Hematopoietic multipotent progenitor cell treated with erythropoietin and hydrocortisone succinate and interleukin-3 and kit ligand, for 4 days (in vitro differentiated cells): ENCODE results near the gene PYGO2.
A peak's percentile ranks its signal among the peaks of the same experiment; 100 is the strongest.
"Not testable (repeated sequence)": the region's sequence is repeated elsewhere in the genome, so short reads cannot be mapped to it uniquely, and the experiment has no call there.

Experiments used
- DNase-seq: peaks from one replicate; pipeline ENCODE4 v3.0.0-alpha.2; 2015

Gene PYGO2

DNA sequence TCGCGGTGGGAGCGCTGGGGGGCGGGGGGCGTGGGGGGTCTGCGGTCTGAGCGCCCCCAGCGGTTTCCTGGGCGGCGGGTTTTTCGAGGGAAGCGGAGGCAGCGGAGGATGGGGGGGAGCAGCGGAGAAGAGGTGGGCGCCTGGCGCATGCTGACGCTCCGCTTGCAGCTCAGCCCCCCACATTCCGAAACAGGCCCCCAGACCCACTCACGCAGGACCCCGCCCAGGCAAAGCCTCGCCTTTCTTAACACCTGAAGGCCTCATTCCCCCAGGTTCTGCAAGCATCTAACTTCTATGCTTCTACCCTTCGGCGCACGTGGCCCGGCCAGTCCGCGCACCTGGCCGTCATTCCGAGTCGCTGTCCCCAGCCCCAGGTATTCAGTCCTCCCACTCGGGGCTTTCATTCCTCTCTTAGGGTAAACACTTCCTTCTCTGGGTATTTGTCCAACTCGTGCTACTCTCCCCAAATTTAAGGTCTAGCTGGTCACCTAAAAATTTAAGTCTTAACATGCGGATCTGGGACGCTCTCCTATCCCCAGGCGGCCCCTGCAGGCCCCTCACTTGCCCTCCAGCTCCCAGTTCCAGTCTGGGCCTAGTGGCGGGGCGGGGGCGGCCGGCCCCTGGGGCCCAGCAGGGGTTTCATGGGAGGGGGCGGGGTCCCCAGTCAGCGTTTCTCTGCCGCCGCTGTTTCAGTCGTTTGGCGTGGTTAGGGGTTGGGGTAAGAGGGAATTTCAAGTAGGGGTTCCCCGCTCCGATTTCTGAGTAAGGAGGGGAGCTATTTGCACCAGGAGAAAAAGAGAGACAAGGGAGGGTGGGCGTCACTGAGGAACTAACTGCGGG lies 38.2 kb upstream of the PYGO2 start:
- DNase-seq, result peak; percentile 61

DNA sequence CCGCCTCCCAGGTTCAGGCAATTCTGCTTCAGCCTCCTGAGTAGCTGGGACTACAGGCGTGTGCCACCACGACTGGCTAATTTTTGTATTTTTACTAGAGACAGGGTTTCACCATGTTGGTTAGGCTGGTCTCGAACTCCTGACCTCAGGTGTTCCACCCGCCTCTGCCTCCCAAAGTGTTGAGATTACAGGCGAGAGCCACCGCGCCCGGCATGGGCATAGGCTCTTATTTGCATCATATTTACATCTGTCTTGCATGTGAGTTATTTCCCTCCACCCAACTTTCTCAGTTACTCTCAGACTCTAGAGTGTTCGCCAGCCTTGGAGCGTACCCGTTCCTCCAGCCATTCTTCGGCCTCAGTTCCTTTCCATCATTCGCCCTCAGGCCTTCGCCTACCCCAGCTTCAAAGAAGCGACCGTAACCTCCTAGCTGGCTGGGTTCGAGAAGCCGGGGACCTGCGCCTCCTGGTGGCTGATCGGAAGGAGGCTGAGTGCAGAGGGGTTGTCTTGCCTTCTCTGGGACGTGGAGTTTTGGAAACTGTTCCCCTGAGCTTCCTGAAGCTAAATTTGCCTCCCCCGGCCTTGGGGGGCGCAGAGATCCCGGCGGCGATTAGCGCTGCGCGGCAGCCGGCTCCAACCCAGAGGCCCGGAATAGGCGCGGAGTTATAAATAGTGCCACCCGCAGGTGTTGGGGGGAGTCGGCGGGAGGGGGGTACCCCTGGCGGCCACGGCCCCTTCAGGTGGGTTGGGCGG lies 37.4 kb upstream of the PYGO2 start:
- DNase-seq, result peak; percentile 92

DNA sequence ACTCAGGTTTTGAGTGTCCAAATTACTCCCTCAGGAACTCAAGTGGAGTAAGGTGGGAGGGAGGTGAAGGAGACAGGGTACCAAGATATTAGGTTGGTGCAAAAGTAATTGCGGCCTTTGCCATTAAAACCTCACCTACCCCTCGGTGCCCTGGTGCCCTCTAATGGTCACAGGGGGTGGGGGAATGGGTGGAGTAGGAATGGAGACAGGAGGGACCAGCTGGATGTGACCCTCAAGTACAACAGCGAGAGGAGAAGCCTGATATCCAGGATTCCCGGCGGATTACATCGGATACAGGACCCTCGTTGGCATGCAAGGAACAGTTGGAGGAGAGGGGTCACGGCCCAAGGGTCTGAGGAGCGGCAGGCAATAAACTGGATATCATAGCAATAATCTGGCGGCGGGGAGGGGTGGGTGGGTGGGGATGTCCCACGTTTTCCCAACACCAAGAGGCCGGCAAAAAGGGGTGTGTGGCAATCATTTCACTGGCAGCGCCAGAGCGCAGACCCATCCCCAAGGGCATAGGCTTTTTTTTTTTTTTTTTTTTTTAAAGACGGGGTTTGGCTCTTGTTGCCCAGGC lies 36.7 kb upstream of the PYGO2 start:
- peak; percentile 65 for DNase-seq

DNA sequence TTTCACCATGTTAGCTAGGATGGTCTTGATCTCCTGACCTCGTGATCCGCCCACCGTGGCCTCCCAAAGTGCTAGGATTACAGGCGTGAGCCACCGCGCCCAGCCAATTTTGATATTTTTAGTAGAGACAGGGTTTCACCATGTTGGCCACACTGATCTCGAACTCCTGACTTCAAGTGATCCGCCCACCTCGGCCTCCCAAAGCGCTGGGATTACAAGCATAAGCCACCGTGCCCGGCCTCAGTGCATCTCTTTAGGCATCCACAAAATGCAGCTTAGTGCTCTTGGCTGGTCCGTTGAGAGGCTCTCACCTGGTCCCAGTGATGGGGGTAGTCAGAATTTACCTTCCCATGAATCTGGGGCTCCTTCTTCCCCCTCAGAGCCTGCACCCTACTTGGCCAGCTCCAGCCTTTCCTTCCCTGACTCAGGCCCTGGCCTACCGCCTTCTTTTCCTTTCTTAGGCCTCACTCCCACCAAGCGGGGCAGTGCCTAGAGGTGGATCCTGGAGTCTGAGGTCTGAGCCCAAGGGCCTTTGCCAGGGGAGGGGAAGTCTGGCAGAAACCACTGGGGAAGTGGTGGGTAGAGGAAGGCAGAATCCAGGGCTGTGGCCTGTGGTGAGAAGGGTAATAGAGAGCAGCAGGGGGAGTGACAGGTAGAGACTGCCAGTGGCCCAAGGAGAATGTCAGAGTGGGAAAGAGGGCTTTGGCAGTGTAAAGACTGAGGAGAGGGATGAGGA lies 35.6 kb upstream of the PYGO2 start:
- DNase-seq, result peak; percentile 61

DNA sequence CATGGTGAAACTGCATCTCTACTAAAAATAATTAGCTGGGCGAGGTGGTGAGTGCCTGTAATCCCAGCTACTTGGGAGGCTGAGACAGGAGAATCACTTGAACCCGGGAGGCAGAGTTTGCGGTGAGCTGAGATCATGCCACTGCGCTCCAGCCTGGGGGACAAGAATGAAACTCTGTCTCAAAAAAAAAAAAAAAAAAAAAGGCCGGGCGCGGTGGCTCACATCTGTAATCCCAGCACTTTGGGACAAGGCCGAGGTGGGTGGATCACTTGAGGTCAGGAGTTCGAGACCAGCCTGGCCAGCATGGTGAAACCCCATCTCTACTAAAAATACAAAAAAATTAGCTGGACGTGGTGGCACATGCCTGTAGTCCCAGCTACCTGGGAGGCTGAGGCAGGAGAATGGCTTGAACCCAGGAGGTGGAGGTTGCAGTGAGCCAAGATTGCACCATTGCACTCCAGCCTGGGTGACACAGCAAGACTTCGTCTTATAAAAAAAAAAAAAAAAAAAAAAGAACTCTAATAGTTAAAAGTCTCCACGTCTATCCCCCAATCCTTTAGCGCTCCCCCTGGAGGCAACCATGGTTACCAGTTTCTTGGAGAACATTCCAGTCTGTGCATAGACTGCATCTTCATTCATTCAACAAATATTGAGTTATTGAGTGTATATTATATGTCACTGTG lies 33.9 kb upstream of the PYGO2 start:
- peak; percentile 83 for DNase-seq

DNA sequence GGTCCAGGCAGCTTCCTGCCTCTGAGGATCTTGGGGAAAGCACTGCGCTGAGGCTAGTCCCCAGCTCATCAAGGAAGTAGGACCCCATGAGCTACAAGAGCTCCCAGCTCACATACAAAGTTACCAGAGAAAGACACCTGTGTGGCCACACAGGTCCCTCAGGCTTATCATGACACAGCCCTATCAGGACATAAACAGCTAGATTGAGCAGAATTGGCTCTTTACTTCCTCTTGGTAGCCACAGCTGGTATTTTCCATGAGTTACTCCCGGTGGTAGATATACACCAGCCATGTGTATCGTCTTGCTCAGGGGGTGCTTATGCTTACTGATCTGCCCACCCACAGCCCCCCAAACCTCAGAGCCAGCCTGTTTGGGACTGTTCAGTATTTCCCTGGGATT lies 33.0 kb upstream of the PYGO2 start:
- peak; percentile 52 for DNase-seq

DNA sequence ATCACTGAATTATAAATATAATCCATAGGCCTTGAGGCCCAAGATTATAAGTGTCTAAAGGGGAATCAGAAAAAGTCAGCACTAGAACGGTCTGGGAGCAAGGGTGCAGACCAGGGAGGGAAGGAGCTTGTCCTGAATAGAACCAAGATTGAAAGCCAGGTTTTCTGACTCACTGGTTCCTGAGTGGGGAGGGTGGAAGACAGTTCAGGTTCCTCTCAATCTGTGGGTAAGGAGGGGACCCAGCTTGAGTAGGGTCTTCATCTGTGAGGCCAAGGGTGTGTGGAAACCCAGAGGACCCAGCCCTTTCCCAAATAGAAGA lies 32.6 kb upstream of the PYGO2 start:
- DNase-seq, result no peak

DNA sequence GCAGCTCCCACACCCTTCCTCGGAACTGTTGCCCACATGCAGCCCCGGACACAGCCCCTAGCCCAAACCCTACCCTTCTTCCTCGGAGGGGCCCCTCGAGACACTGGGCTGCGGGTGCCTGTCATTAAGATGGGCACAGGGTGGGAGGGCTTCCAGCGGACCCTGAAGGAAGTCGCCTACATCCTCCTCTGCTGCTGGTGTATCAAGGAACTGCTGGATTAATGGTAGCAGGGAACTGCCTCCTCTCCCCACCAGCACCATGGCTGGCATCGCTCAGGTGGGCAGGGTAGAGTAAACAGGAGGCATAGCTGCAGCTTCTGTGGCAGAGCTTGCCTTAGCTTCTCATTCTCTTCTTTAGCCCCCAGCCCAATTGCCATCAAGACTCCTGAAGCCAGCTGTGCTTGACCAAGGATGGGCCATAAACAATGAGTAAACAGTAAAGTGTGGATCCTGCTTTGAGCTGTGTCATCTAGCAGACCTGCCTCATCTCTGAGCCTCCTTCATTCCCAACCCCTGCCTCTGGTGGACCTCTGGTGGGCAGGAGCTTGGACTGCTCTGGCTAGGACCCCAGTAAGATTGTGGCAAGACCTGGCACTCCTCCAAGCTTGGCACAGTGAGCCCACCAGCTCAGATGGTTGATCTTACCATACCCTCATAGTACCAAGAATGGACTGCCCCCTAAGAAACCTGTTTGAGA lies 32.1 kb upstream of the PYGO2 start, which contains the start of gene LENEP:
Gene LENEP (plus strand): TSS at position 15 of the 697 bp plus-strand sequence. CDS start 22 bp downstream, at position 37.
- no peak for DNase-seq

DNA sequence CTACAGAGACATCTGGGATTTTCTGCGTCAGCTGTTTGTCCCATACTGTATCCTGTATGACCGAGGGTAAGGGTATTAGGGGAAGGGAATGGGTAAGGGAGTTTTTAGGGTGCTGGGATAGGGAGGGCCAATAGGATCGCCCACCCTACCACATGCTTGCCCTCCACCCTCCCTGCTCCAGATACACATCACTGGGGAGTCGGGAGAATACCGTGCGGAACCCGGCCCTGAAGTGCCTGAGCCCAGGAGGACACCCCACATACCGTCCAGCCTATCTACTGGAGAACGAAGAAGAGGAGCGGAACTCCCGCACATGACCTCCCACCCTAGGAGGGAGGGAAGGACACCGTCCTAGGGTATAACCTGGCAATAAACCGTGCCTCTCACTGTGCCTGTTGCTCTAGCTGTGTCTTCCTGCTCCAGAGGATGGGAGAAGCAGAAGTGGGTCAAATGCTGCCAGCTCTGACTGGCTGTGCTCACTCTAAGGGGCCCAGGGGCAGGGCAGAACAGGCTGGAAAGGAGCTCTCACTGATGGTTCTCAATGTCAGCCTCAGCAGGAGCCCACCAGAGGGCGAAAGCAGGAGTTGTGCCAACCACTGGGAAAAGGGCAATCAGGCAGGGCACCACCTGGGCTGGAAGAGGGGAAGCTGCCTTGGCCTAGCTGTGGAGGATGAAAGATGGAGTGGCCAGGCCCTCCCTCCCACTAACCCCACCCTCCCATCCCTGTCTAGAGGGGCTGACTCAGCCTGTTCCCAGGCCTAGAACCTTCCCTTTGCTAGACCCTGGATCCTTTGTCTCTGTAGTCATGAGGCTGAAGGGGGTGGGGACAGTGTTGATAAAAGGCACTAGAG lies 31.4 kb upstream of the PYGO2 start:
- DNase-seq, result peak; percentile 64

DNA sequence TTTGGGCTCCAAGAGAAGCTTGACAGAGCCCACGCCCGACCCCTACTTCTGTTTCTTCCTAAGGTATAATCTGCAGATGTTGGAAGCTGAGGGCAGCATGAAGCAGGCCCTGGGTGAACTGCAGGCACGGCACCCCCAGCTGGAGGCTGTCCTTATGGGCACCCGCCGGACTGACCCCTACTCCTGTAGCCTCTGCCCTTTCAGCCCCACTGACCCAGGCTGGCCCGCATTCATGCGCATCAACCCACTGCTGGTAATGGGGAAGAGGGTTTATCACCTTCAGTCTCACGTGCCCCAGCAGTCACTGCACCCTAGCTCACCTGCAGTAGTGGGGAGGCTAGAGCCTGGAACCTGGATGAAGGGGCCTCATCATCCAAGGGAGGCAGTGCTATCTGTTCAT lies 28.7 kb upstream of the PYGO2 start:
- DNase-seq, result no peak

DNA sequence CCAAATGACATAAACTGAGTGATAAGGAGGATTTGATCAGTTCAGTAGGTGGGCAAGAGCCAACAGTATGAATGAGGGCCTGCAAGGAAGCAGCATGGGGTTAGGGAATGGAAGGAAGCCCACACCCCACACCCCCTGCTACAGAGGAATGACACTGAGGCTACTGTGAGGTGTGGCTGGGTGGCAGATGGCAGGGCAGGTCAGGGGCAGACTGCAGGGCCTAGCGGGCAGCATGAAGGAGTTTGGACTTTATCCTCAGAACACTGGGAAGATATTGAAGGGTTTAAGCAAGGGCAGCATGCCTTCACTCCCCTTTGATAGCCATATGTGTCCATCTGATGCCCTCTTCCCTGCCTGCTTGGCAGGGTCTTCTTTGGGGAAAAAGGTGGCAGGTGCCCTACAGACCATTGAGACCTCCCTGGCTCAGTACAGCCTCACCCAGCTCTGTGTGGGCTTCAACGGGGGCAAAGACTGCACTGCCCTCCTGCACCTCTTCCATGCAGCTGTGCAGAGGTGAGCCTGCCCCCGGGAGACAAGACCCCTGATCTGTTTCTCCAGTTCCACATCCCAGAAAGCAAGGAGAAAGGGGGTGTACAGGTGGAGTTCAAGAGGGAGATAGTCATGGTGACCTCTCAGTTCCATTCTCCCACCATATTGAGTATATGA lies 27.7 kb upstream of the PYGO2 start:
- DNase-seq, result no peak

DNA sequence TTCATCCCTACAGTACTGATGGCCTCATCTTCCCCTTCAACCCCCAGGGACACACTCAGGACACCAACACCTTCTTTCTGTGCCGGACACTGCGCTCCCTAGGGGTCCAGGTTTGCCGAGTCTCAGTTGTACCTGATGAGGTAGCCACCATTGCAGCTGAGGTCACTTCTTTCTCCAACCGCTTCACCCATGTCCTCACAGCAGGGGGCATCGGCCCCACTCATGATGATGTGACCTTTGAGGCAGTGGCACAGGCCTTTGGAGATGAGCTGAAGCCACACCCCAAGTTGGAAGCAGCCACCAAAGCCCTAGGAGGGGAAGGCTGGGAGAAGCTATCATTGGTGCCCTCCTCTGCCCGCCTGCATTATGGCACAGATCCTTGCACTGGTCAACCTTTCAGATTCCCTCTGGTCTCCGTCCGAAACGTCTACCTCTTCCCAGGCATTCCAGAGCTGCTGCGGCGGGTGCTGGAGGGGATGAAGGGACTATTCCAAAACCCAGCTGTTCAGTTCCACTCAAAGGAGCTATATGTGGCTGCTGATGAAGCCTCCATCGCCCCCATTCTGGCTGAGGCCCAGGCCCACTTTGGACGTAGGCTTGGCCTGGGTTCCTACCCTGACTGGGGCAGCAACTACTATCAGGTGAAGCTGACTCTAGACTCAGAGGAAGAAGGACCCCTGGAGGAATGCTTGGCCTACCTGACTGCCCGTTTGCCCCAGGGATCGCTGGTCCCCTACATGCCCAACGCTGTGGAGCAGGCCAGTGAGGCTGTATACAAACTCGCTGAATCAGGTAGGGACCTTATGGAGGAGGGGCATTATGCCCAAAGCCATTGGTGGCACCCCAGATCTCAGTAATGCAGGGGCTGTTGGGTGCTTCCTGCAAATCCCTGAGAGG lies 26.7 kb upstream of the PYGO2 start:
- DNase-seq, result peak; percentile 66

DNA sequence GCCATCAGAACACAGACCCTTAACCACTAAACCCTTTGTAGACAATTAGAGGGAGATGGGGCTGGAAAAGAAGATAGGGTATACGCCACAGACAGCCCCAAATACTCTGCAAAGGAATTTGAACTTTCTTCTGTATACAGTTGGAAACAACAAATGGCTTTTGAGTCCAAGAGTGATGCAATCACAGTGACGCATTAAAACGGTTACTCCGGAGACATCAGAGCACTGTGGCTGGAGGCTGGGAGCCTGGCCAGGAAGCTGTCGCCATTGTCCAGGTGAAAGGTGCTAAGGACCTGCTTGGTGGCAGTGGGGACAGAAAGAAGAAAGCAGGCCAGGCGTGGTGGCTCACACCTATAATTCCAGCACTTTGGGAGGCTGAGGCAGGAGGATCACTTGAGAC lies 25.7 kb upstream of the PYGO2 start:
- DNase-seq, result no peak

DNA sequence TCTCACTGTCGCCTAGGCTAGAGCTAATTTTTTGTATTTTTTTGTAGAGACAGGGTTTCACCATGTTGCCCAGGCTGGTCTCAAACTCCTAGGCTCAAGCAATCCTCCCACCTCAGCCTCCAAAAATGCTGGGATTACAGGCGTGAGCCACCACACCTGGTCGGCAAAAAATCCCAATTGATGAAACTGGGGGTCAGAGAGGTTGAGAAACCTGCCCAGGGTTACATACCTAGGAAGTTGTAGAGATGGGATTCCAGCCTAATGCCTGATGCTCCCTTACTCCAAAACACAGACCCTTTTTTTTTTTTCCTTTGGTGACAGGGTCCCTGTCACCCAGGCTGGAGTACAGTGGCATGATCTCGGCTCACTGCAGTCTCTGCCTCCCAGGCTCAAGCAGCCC lies 25.2 kb upstream of the PYGO2 start:
- not testable (repeated sequence) for DNase-seq

DNA sequence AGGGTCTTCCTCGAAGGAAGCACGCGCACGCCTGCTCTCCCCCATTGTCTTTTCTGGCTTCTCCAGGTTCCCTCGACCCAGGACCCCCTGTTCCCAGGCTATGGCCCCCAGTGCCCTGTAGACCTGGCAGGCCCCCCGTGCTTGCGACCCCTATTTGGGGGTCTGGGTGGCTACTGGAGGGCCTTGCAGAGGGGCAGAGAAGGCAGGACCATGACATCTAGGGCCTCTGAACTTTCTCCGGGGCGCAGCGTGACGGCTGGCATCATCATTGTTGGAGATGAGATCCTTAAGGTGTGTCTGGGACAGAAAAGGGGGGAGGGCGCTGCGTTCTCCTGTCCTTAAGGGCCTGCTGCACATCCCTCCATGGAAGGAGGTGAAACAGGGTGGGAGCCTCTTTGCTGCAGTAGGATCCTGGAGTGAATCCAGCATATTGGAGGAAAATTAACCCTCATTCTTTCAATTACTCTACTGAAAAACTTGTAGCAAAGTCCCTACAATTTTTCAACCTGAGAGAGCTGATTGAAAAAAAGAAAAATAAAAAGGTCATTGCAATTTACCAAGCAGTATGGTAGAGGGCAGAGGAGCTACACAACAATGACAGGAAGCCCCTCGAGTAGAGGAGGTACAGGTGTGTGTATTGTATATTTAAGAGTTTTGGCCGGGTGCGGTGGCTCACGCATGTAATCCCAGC lies 22.3 kb upstream of the PYGO2 start:
- no peak for DNase-seq

DNA sequence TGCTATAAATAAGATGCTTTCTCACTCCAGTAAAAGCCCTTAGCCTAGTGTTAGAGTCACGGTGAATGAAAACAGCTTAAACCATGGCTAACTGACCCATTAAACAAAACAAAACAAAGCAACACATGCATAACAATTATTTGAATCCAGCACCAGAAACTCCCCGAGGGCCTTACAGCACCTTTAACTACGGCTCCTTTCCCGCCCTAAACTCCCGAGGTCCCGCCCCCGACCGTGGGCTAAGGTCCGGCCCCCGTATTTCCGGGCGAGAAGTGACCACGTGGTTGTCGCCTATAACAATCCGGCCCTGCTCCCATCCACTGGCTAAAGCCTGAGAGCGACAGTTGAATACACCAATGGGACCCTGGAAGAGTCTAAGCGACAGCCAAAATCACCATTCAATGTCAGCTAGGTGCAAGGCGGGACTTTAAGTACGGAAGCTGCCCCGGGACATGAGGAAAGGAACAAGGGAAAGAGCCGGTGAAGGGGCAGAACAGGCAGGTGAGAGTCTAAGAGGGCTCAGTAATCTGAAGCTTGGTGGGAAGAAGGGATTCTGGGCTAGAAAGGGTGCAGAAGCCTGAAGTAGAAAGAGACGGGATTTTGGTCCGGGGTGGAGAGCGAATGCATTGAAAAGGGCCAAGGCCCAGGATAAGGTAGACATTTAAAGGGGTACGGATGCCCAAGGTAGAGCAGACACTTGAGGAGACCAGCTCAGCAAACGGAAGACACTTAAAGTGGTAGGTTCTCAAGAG lies 21.5 kb upstream of the PYGO2 start, which contains the start of gene FLAD1:
Gene FLAD1 (plus strand): TSS at position 448 of the 752 bp plus-strand sequence. CDS start 351 bp downstream, outside the sequence.
- DNase-seq, result peak; percentile 100

DNA sequence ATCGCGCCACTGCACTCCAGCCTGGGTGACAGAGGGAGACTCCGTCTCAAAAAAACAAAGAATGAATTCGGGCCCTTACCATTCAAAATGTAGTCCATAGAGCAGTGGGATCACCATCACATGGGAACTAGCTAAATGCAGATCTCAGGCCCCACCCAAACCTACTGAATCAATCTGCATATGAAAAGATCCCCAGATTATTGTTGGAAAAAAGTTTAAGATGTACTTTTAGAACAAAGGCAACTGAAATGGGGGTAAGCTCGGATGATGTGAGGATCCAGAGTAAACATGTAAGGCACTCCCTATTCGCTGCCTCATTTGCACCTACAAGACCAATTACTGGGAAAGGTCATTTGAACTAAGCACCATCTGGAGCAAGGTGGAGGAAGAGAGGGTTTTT lies 20.8 kb upstream of the PYGO2 start:
- peak; percentile 45 for DNase-seq

DNA sequence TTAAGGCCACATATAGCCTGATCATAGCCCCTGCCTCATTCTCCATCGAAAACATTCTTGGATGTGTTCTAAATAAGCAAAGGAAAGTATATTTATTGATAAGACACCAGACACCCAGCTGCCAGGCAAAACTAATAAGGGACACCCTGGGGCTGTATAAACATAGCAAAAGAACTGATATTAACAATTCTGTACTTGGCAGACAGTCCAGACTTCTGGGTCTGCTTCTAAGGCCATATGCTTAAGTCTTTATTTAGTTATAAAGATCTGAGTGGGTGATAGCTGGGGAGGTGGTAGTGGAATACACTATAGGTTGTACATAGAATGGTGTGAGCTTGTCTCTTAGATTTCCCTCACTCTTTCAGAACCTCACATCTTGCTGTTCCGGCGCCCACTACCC lies 16.8 kb upstream of the PYGO2 start:
- no peak for DNase-seq
